HG03196 (cell line): ENCODE results near the gene NUTM2D.
"Not testable (repeated sequence)": the region's sequence is repeated elsewhere in the genome, so short reads cannot be mapped to it uniquely, and the experiment has no call there.

Experiments
- ATAC-seq: cut with Tn5 transposase; IDR thresholded peaks from one replicate; pipeline ENCODE4 v1.9.1; 2021; ENCODE audit not compliant: unreplicated experiment

NUTM2D gene

DNA sequence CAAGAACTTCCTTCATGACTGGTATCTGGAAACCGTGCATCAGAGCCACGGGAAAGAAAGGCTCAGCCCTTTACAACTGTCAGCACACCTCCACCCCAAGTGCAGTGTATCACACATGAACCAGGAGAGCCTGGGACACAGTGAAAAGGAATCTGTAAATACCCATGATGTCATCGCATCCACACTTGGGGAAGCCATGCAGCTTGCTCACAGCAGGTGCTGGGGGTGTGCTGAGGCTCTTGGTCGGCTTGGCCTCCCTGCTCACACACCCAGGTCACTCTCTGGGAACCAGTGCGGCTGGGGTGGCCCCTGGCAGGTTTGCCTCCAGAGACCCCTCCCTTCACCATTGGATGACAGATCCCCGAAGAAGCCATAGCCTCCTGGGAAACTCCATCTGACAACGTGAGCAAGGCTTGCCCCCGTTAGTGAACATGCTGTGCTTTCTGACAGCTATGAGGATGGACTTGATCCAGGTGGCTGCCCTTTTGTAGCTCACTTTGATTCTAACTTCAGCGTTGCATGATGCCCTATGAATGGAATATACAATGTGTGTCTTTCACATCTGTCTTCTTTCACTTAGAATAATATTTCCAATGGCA is 12.1 kb downstream of the NUTM2D start:
- ATAC-seq: not testable (repeated sequence)

DNA sequence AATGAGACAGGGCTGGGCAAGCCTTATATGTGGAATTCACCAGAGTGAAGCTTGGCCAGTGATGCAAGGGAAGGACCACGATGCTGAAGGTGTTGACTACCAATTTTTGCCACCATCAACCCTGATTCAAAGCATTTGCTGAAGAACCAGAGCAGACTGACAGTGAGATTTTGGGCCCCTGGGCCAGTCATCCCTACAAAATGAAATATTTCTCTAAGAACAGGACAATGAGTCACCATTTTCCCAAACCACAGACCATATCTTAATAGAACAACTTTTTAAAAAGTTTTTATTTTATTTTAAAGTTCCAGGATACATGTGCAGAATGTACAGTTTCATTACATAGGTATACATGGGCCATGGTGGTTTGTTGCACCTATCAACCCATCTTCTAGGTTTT is 16.5 kb downstream of the NUTM2D start:
- ATAC-seq: not testable (repeated sequence)

DNA sequence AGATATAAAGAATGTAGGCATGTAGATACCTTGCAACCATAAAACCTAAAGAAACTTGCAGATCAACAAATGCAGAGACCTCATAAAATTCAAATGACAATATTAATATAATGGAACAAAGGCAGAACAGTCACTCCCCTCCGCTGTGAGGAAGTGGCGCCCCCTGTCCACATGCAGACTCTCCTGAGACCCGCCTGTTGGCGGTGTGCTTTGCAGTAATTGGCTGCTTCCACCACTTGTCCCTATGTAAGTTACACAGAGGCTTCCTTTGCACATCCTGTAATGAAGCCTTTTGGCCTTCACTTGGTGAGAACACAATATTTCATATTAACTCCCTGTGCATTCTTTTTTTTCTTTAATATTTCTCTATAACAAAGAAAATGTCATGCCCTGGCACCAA is 21.6 kb downstream of the NUTM2D start:
- ATAC-seq: not testable (repeated sequence)

- ATAC-seq: not testable (repeated sequence)
These were observed 25.8 kb downstream of the NUTM2D start for GRCh38 chr10:87383149-87383857.

GRCh38 chr10:87384283-87384682 is 26.7 kb downstream of the NUTM2D start:
- ATAC-seq: not testable (repeated sequence)

- not testable (repeated sequence) for ATAC-seq
These were observed 28.3 kb downstream of the NUTM2D start for GRCh38 chr10:87385762-87386360.

DNA sequence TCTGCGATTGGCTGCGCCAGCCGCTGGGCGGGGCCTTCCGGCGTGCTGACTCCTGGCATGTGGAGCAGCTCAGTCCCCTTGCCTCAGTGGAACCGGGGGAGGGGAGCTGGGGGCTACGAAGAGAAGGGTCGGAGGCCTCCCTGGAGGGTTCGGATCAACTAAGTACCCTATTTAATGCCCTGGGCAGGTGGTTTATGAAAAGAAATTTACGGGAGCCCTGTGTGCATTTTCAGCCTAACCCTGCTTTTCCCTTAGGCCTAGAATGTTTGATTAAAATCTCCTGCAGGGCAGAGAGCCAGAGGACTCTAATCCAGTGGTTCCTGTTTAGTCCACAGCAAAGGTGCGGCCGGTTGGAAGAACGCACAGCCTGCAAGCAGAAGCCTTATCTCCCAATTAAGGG is 33.8 kb downstream of the NUTM2D start:
- ATAC-seq: not testable (repeated sequence)

- not testable (repeated sequence) for ATAC-seq
These were observed 38.7 kb downstream of the NUTM2D start for GRCh38 chr10:87396206-87396605.

DNA sequence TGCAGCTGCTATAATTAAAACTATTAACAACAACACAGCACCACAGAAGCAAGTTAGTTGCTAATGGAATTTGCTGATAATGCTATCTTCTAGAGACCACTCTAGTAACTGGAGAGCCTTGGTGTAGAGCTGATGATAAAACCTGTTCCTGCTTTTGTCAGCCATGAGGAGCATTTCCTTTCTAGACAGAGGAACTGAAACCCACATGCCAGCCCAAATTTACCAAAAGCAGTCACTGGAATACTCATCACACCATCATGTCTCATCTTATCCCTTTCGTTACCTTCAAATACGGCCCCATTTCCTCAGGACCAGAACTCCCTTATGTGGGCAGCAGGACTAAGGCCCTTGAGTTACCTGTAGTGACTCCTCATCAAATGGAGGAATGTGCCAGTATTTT is 40.9 kb downstream of the NUTM2D start:
- peak; percentile 49 for ATAC-seq

DNA sequence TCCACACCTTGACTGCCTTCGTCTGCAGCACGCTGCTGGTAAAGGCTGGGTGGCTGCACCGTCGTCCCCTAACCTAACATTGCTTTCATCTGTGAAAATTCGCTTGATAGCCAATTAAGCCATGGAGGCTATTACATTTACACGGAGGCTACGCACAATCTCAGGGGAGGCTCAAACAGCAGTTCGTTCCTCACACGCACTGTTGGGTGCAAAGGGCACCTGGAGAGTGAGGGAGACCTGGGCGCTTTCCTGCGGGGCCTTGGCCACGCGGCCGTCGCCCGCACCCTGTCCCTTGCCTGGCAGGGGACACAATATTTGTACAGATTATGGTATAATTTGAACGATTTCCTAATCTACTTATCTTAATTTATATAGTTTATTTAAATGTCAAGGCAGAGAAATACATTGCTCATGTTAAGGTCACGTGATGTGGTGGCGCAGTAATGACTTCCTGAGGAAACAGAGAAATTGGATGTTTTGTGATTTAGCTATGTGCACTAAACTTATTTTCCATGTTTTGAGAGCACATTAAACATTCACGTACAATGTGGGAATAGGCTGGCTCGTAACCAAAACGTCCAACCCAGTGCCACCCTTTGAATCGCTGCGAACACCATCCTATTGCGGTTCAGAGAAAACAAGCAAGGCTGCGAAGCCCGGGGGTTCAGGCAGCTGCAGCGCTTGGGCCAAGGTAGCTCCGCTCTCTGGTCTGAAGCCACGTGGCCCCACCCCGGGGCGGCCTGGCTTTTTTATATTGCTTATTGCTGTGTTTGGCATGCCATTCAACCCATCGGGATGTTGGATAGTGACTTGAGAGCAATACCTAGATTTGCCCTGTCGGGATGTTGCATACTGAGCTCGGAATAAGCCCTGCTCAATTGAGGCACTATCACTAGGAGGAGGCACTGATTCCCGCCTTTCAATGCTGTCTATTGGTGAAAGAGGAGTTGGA is 50.2 kb downstream of the NUTM2D start:
- not testable (repeated sequence) for ATAC-seq

DNA sequence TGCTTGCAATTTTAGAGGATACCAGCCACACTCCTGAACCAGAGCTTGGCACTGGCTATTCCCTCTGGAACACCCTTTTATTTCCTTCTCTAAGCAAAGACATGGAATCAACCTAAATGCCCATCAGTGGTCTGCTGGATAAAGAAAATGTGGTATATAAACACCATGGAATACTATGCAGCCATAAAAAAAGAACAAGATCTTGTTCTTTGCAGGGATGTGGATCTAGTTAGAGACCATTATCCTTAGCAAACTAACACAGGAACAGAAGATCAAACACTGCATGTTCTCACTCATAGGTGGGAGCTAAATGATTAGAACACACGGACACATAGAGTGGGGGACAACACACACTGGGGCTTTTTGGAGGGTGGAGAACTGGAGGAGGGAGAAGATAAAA is 56.4 kb downstream of the NUTM2D start:
- ATAC-seq: not testable (repeated sequence)
